ENCODE results near the gene DNAL1.

DNA sequence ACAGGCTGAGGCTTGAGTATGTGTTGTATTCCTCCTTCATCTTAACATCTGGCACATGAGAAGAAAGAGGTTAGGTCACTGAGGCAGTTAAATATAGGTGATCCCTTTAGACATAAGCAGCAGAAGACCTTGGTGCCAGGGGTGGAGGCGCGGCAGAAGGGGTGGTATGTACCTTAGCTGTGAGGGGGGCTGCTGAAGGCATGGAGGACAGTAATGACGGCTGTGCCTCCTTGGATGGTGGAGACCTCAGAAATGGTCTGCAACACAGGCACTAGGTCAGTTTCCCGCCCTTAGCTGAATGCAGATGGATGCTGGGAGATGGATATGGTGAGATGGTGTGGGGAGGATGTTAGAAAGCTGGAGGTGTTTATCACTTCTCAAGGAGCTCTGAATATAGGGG lies 70.9 kb downstream of the DNAL1 start:
- TF ChIP-seq, protein P1, sequence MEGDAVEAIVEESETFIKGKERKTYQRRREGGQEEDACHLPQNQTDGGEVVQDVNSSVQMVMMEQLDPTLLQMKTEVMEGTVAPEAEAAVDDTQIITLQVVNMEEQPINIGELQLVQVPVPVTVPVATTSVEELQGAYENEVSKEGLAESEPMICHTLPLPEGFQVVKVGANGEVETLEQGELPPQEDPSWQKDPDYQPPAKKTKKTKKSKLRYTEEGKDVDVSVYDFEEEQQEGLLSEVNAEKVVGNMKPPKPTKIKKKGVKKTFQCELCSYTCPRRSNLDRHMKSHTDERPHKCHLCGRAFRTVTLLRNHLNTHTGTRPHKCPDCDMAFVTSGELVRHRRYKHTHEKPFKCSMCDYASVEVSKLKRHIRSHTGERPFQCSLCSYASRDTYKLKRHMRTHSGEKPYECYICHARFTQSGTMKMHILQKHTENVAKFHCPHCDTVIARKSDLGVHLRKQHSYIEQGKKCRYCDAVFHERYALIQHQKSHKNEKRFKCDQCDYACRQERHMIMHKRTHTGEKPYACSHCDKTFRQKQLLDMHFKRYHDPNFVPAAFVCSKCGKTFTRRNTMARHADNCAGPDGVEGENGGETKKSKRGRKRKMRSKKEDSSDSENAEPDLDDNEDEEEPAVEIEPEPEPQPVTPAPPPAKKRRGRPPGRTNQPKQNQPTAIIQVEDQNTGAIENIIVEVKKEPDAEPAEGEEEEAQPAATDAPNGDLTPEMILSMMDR (IDR thresholded peaks at IDR 0.05), result no peak
- TF ChIP-seq ZFX (IDR thresholded peaks at IDR 0.05; ENCODE audit: borderline replicate concordance), result no peak
